ENCODE results near the gene R3HDM2.
"Not testable (repeated sequence)": the region's sequence is repeated elsewhere in the genome, so short reads cannot be mapped to it uniquely, and the experiment has no call there.

Gene R3HDM2

DNA sequence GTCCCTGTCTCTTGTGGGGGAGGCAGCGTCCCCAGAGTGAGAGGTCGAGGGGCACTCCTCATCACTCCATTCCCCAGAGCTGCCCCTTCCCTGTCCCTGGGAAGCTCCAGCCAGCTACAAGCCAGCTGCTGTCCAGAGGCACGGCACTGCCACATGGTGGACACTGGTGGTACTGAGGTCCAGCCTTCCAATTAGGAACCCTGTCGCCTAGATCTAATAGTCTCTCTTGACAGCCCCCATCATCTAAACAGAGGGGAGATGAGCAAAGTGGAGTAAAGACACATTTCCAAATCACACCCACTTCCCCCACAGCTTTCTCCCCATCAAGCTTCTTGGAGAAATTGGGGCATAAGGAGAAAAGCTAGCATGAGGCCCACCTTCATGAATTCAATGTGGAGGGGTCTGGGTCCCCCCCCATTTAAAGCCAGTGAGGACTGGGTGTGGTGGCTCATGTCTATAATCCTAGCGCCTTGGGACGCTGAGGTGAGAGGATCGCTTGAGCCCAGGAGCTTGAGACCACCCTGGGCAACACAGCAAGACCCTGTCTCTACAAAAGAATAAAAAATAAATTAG lies 22.2 kb upstream of the R3HDM2 start:
- peak; percentile 77 for DNase-seq (ENCODE audit: low spot score)

DNA sequence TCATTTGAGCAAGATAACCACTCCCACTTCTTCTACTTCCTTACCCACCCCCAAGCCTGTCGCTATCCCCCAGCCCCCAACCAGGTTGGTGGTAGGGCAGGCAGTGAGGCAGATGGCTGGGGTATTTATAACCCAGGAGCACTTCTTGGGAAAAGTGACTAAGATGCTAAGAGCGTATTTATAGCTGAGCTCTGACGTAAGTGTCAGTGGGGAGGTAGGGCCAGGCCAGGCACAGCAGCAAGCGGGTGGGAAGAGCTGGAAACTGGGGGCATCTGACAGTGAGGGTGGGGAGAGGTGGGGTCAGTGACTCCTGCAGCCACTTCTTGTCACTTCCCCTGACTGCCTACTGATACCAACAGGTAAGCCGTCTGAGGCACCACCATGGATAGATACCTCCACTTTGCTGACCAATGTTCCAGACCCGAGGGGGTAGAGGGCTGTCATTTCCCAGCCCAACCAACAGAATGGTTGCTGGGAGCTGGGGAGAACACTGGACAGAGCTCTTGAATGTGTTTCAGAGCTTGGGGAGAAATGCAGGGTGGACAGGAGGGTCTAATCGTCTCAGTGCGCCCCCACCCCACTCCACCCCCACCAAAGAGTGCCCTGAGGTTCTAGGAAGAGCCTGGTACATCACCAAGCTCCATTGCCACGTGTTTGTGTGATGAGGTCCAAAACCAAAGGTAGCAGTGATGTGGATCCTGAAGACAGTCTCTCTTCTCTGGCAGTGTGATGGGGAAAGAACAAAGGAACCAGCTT lies 21.5 kb upstream of the R3HDM2 start:
- peak; percentile 80 for DNase-seq (ENCODE audit: low spot score)

DNA sequence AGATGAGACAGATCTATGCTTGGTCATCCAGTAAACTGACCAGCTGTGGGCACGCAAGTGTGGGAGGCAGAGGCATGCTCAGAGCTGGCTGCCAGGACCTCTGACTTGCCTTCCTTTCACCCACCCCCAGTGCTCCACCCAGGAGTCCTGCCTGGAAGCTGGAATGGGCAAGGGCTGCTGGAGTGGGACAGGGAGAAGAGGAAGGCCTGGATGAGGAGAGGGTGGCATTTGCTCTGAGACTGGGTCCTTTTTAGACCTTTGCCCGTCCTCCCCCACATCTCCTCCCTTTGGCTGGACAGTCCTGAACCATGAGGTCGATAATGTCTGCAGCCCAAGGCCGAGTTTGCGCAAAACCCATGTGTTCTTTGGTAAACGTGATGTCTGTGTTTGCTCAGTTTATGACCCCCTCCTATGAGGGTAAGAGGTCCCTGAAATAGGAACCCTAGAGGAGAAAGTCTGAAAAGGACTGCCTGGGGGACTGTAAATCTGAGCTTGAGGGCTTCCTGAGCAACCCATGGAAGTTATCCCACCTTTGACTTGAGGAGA lies 20.5 kb upstream of the R3HDM2 start:
- no peak for DNase-seq (ENCODE audit: low spot score)

DNA sequence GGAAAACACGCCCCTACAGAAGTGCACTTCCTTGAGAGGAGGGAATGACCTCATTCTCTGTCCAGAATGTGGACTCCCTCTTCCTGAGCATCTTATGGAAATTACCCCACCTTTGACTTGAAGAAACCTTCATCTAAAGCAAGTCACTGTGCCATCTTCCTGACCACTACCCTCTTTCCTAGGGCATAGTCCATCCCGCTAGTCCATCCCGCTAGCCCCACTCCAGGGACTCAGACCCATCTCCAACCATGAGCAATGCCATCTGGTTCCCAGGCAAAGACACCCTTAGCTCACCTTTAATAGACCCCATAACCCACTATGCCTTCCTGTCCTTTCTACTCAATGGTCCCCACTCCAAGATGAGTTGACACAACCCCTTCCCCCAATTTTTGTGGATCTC lies 19.2 kb upstream of the R3HDM2 start:
- no peak for DNase-seq (ENCODE audit: low spot score)

DNA sequence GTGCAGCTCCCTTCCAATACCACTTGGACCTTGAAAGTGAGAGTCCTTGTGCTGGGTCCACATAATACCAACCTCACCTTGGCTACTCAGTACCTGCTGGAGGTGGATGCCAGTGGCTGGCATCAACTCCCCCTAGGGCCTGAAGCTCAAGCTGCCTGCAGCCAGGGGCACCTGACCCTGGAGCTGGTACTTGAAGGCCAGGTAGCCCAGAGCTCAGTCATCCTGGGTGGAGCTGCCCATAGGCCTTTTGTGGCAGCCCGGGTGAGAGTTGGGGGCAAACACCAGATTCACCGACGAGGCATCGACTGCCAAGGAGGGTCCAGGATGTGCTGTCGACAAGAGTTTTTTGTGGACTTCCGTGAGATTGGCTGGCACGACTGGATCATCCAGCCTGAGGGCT lies 18.5 kb upstream of the R3HDM2 start:
- DNase-seq (ENCODE audit: low spot score) = no peak

DNA sequence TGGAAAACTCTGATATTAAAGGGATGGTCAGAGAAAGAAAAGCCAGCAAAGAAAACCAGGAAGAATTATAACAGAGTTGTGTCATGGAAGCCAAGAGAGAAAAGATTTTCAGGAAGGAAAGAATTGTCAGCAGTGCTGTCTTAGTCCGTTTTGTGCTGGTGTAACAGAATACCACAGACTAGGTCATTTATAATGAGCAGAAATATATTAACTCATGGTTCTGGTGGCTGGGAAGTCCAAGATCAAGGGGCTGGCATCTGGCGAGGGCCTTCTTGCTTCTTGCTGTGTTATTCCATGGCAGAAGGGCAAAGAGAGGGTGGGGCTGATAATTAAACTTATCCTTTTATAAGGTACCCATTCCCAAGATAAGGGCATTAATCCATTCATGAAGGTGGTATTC lies 17.8 kb upstream of the R3HDM2 start:
- no peak for DNase-seq (ENCODE audit: low spot score)

DNA sequence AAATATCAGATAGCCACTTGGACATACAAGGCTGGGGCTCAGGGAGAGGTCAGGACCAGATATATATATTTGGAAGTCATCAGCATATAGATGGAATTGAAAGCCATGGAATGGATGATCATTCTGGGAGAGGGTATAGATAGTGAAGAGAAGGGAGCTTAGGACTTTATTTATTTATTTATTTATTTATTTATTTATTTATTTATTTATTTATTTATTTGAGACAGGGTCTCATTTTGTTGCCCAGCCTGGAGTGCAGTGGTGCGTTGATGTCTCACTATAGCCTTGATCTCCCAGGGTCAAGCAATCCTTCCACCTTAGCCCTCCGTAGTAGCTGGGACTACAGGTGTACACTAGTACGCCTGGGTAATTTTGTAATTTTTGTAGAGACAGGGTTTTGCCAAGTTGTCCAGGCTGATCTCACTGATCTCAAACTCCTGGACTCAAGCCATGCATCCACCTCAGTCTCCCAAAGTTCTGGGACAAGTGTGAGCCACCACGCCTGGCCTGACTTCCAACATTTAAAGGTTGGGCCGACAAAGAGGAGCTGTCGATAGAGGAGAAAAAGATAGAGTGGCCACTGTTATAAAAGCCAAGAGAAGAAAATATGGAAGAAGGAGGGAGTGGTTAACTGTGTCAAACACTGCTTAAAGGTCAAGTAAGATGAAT lies 15.6 kb upstream of the R3HDM2 start:
- DNase-seq (ENCODE audit: low spot score) = no peak

DNA sequence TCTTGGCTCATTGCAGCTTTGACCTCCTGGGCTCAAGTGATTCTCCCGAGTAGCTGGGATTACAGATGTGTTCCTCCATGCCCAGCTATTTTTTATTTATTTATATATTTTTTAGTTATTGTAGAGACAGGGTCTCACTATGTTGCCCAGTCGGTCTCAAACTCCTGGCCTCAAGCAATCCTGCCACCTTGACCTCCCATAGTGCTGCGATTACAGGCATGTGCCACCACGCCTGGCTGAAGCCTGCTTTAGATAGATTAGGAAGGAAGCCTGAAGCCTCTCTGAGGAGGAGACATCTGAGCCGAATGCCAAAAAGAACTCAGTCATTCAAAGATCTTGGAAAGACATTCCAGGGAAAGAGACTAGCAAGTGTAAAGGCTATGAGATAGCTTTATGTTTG lies 13.9 kb upstream of the R3HDM2 start:
- DNase-seq (ENCODE audit: low spot score) = no peak

DNA sequence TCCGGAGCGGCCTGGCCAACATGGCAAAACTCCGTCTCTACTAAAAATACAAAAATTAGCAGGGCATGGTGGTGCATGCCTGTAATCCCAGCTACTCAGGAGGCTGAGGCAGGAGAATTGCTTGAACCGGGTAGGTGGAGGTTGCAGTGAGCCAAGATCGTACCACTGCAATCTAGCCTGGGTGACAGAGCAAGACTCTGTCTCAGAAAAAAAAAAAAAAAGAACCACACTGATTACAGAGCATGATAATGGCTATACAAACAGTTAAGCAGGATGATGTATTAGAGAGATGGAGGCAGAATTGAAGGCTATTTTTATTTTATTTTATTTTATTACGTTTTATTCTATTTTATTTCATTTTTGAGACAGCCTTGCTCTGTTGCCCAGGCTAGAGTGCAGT lies 13.5 kb upstream of the R3HDM2 start:
- not testable (repeated sequence) for DNase-seq (ENCODE audit: low spot score)

DNA sequence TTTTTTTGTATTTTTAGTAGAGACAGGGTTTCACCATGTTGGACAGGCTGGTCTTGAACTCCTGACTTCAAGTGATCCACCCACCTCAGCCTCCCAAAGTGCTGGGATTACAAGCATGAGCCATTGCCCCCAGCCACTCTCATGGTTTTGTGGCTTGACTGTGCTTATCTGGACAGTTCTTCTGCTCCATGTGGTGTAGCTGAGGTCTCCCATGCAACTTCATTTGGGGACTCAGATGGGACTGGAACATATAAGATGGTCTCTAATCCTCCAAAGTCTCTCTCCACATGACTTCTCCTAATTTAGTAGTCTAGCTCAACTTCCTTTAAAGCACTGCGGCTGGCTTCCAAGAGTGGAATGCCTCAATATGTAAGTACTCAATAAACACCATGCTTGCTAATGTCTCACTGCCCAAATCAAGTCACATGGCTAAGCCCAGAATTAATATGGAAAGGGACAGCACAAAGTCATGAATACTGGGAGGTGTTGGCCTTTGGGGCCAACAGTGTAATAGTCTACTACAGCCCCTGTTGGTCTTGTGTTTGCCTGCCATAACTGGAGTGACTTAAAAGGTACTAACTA lies 11.1 kb upstream of the R3HDM2 start:
- no peak for DNase-seq (ENCODE audit: low spot score)

DNA sequence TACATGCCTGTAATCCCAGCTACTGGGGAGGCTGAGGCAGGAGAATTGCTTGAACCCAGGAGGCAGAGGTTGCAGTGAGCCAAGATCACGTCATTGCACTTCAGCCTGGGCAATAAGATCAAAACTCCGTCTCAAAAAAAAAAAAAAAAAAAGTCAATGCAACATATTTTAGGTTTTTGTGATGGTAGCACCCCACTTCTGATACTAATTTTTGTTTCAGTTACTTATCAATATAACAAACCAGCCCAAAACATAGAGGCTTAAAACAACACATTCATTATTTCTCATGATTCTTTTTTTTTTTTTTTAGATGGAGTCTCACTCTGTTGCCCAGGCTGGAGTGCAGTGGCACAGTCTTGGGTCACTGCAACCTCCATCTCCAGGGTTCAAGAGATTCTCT lies 10.6 kb upstream of the R3HDM2 start:
- not testable (repeated sequence) for DNase-seq (ENCODE audit: low spot score)

DNA sequence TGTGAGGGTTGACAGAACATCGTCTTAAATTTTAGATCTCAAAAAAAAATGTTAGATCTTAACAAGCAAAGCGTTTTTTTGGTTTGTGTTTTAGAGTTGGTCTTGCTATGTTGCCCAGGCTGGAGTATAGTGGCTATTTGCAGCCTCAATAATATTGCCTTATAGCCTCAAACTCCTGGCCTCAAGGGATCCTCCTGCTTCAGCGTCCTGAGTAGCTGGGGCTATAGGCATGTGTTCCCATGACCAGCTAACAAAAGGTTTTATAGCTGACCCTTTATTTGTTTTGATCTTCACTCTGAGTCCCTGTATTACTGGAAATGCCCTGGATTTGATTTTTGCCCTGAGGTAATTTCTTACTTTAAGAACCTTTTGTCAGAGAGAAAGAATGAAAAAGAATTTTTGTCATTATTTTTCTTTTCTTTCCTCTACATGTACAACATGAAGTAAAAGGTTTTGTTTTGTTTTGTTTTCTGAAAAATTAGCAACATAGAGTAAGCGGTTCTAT lies 9.0 kb upstream of the R3HDM2 start:
- DNase-seq (ENCODE audit: low spot score) = no peak

DNA sequence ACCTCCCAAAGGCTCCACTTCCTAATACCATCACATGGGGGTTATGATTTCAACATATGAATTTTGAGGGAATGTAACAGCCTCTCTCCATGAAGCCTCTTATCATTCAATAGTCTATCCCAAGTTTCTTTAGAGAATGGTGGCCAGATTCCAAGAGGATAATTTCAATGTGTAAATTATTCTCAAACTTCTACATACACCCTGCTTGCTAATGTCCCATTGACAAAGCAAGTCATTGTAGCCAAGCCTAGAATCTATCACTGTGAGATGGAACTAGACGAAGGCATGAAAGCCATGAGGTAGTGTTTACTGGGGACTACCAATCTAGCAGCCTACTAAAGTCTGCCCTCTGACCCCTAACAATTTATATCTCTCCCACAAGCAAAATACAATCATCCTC lies 7.6 kb upstream of the R3HDM2 start:
- DNase-seq (ENCODE audit: low spot score) = no peak

DNA sequence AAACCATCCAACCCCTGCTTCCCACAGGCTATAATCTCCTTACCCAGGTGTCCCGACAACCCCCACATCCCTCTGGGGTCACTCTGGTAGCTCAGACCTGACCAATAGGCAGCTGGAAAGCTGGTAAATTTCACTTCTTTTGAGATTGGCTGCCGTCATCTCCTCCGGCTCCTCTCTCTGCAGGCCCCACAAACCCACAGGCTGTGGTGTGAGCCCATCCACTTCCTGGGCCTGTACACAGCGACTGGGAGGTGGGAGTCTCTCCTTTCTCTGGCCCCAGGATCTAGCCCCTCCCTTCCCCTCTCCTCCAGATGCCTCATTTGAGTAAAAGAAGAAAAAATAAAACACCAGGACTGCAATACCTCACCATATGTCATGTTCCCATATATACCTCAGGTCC lies 4.5 kb upstream of the R3HDM2 start:
- no peak for DNase-seq (ENCODE audit: low spot score)

DNA sequence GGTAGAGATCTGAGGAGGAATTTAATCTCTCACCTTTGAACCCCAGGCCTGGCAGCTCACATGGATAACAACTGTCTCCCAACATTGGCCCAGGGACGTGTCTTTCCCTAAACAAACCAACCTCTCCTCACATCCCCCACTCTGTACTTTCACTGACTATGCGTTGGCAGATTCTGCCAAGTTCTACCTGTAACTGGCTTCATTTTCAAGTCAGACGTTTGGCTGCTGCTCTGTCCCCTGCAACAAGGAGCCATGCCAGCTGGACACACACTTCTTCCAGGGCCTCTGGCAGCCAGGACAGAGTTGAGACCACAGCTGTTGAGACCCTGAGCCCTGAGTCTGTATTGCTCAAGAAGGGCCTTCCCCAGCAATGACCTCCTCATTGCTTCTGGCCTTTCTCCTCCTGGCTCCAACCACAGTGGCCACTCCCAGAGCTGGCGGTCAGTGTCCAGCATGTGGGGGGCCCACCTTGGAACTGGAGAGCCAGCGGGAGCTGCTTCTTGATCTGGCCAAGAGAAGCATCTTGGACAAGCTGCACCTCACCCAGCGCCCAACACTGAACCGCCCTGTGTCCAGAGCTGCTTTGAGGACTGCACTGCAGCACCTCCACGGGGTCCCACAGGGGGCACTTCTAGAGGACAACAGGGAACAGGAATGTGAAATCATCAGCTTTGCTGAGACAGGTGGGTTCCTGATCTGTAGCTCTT lies 3.8 kb upstream of the R3HDM2 start, which contains the start of gene INHBC:
Gene INHBC (plus strand): TSS at position 268 of the 707 bp plus-strand sequence. CDS start 103 bp downstream, at position 371.
- no peak for DNase-seq (ENCODE audit: low spot score)

DNA sequence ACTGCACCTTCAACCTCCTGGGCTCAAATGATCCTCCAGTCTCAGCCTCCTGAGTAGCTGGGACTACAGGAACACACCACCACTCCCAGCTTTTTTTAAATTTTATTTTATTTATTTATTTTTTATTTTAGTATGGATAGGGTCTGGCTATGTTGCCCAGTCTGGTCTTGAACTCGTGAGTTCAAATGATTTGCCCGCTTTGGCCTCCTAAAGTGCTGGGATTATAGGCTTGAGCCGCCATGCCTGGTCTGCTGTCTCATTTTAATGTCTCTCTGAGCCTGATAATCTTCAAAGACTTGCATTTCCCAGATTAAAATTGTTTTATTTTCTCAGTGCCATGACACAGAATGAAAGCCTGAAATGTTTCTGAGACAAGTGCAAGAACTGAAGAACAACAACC lies 2.5 kb upstream of the R3HDM2 start:
- no peak for DNase-seq (ENCODE audit: low spot score)

DNA sequence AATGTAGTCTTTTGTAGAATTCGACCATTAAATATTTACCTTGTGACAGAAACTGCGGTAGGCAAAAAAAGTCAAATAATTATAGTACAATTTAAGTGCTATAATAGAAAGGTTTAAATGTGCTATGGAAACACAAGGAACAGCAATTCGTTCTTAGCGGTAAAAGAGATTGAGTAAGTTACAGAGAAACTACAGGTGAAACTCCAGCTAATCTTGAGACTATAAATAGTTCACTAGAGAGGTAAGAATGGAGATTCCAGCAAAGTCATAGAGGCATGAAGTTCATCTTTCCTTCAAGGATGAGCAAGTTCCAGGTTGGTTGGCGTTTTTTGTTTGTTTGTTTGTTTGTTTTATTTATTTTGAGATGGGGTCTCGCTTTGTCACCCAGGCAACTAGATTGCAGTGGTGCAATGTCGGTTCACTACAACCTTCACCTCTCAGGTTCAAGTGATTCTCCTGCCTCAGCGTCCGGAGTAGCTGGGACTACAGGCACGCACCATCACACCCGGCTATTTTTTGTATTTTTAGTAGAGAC lies 878 bp upstream of the R3HDM2 start:
- no peak for DNase-seq (ENCODE audit: low spot score)

DNA sequence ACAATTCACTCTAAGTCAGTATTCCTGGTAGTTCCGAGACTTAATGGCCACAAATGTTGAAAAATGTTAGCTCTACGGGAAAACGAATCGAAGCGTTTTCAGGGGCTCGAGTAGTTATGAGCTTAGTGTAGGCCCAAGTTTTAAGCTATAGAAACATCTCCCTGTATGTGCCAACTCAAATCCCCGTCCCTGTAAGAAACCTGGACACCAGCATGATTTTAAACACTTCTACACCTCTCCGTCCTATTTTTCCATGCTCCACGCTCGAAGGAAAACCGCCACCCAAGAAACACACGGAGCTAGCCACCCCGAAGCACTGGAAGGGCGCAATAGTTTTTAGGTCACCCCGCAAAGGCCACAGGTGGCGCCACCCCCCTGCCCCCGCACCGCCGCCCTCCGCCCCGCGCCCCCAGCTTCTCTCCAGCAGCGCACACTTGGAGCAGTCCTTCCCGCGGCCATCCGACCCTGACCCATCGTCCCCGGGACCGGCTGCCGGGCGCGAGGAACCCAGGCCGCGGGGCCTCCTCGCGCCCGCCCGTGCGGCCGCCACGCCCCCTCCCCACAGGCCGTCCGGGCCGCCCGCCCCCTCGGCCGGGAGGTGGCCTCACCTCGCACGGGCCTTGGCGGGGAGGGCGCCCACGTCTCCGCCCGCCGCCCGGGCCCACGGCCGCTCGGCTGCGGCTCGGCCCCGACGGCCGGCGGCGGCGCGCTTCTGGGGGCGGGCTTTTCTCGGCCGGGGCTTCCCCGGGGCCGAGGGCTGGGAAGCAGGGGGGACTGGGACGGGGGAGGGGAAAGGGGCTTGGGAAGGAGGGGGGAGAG lies 522 bp downstream of the R3HDM2 start:
- no peak for DNase-seq (ENCODE audit: low spot score)

DNA sequence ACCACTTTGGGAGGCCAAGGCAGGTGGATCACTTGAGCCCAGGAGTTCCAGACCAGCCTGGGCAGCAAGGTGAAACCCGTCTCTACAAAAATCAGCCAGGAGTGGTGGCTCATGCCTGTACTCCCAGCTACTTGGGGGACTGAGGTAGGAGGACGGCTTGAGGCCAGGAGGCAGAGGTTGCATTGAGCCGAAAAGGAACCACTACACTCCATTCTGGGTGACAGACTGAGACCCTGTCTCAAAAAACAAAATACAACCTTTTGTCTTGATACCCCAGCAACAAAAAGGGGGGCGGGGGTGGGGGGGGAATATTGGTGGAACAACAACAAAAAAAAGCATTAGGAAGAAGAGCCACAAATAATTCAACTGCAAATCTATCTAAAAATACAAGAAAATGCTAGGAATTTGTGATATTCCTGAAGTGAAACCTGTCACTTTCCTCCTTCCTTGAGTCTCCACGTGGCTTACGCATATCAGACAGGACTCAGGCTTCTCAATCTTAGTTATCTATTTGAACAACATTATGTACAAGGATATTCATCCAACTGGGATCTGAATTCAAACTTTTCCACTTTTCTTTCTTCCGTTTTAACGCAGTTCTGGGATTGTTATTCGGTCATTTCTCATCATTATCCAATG lies 1.3 kb downstream of the R3HDM2 start:
- DNase-seq (ENCODE audit: low spot score) = no peak

DNA sequence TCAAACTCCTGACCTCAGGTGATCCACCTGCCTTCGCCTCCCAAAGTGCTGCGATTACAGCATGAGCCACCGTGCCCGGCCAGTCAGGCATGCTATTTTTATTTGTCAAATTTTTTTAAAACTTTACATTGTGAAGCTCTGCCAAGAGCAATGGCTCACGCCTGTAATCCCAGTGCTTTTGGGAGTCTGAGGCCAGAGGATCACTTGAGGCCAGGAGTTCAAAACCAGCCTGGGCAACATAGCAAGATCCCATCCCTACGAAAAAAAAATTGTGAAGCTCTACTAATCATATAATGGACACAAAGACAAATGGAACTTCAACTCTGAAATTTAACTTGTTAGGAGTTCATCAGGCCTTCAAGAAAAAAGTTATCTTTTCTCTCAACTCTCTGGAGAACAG lies 1.9 kb downstream of the R3HDM2 start:
- DNase-seq (ENCODE audit: low spot score) = no peak
